Amygdala (tissue), 56 donors: ENCODE data around the gene LDLRAD4.

Source experiments
- DNase-seq, 56 donors: peaks; one replicate each; lab custom pipeline; 2025; lab: John Stamatoyannopoulos, UW

LDLRAD4 gene

GRCh38 chr18:13491138-13491537 is 272.6 kb downstream of the LDLRAD4 start:
- no peak for DNase-seq

DNA sequence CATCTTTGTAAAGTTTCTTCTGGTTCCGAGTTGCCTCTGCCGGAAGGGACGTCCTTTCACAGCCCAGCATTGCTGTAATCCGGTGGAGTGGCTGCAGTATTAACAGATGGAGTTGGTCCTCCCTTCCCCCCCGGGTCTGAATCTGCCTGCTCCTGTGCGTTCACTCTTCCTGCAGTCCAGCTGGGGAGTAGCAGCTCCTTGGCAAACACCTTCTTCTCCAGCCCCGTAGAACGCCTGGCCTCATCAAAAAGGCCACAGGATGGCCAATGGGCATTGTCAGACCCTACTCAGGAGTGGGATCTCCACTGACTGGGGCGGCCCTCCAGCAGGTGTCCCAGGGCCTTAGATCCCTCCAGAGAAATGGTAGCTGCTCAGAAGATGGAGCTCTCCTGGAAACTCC is 273.8 kb downstream of the LDLRAD4 start:
- DNase-seq: no peak

- no peak for DNase-seq
These were observed 274.5 kb downstream of the LDLRAD4 start for GRCh38 chr18:13493079-13493478.

GRCh38 chr18:13493725-13494124 is 275.2 kb downstream of the LDLRAD4 start:
- DNase-seq: no peak

DNA sequence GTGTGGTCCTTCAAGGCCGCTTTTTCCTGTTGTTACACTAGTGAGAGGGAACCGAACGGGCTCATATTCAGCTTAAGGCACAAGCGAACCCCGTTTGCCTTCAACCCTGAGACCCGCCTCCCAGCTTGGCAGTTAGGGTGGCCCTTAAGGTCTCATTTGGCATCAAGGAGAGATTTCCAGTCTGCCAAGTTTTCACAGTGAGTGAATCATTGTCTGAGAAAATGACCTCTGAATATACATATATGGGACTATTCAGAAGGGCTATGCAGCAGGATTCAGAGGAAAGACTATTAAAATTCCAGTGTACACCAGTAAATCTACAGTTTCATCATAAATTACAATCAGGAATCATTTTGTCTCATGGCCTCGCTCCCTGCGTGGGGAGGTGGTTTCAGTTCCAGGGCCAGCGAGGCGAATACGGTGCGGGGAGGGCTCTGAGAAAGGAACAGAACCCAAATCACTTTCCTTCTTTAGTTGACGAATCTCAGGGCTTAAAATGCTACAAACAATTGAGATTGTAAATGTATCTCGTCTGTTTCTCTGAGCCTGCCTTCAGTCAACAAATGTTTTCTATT is 276.4 kb downstream of the LDLRAD4 start:
- DNase-seq: peak in 2 of 56 donors; percentile 12 to 14

GRCh38 chr18:13495961-13496360 is 277.4 kb downstream of the LDLRAD4 start:
- no peak for DNase-seq

DNA sequence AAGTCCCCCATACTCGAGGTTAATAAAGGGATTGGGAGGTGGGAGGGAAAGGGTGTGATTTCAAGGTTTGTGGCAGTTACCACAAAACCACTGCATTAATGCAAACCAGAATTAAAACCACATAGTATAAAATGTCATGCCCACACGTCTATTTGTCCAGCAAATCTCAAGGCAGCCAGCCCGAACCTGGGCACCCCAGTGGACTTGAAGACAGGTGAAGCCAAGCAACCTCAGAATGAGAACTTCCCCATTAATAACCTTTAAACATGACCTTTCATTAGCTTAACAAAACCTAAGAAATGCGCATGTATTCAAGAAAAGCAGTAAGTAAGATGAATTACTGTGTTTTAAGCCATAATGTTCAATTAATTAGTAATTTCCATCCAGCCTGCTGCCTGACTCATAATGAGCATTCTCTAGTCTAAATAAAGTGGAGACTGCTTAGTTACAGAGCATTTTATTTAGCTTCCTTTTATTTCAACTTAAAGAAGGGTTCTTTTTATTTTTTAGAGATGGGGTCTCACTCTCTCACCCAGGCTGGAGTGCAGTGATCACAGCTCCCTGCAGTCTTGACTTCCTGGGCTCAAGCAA is 278.2 kb downstream of the LDLRAD4 start:
- no peak for DNase-seq

GRCh38 chr18:13499803-13500202 is 281.2 kb downstream of the LDLRAD4 start:
- no peak for DNase-seq

- peak in 19 of 56 donors; percentile 4 to 50 (median 15) for DNase-seq
These were observed 281.8 kb downstream of the LDLRAD4 start for GRCh38 chr18:13500227-13500865.

GRCh38 chr18:13500869-13501542 is 282.4 kb downstream of the LDLRAD4 start:
- DNase-seq: peak in 24 of 56 donors; percentile 3 to 57 (median 20)

DNA sequence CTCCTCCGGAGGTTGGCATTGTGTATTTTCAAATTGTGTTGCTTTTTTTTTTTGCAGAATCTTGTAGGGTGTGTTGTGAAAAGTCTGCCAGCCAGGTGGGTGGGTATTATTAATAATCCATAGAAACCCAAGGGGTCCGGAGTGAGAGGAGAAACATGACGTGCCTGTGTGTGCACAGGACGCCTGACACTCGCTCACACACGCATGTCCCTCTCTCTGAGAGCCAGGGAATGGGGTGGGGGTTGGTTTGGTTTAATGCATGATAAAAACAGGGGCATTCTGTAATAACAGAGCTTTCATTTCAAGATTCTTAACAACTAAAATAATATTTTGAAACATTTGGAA is 283.0 kb downstream of the LDLRAD4 start:
- no peak for DNase-seq

GRCh38 chr18:13501891-13502290 is 283.3 kb downstream of the LDLRAD4 start:
- DNase-seq: no peak

- DNase-seq: no peak
These were observed 284.0 kb downstream of the LDLRAD4 start for GRCh38 chr18:13502585-13502984.

- no peak for DNase-seq
These were observed 285.3 kb downstream of the LDLRAD4 start for GRCh38 chr18:13503836-13504235.

GRCh38 chr18:13505780-13506345 is 287.3 kb downstream of the LDLRAD4 start:
- no peak for DNase-seq

GRCh38 chr18:13510594-13510993 is 292.0 kb downstream of the LDLRAD4 start:
- DNase-seq: no peak

DNA sequence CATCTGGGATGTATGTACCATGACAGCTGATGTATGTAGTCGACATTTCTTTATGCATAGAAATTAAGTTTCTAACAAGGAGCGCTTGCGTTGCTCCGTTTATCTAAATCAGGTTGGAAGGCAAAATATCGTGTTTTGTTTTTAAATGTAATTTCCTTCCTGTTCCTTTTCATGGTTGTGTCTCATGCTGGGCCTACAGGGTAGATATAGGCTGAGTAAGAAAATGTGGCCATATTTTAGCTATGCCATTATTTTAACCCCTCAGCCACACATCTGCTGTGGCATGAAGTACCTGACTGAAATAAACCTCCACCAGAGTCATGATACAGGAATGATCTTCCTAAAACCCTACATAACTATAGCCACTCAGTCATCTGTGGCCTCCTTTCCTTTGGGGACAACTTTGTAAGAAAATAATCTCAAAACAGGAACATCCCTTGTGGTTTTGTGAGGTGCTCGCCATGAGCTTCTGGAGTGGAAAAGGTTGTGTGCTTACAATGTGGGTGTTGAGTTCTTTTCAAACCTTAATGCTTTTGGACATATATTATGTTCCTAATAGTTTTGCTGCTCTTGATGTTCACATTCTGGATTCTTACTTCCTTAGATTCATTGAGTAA is 293.5 kb downstream of the LDLRAD4 start:
- DNase-seq: no peak

DNA sequence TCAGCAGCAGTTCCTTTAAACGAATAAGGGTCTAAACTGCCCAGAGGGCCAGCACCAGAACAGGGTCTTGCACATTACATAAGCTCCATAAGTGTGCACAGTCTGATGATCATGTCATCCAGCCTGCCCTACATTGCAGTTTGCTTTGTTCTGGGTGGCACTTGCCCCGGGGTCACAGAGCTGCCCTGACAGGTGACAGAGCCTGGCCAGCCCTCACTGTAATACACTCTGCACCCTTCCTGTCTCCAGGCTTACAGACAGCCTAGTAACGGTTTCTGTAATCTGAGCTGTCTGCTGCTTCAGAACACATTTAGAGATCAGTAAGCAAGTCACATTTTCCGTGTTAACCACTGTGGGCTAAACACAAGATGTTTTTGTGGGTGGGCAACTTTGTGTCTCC is 294.5 kb downstream of the LDLRAD4 start:
- DNase-seq: no peak

DNA sequence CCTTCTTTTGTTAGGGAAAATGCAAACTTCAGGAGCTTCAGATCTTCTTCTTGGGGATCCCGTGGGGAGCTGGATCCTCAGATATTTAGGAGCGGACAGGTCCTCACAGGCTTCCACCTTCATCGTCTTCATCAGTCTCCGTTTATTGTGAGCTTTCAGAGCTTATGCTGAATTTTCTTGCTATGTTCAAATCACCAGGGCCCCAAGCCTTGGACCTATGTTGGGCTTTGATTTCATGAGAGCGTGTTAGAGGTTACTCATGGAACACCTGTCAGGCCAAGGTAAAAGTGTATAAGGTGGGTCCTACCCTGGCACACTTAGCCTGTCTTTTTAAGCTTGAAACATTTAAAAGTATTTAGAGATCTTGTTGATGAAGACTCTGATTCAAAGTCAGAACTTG is 294.9 kb downstream of the LDLRAD4 start:
- no peak for DNase-seq

DNA sequence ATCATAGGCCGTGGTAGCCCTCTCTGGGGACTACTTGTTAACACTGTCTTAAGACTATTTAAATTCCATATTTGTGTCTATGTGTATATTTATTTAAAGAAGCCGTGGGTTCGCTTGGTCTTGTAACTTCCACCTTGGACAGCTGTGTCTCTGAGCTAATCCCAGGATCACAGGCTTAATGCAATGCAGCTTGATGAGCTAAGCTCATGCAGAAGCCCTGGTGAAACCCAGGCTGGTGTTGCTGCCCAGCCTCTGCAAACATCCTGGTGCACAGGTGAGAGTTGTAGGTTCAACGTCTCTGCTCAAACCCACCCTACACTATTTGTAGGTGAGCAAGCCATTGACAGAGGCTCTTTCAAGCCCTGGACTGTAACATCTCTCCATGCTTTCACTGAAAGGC is 296.0 kb downstream of the LDLRAD4 start:
- no peak for DNase-seq

- DNase-seq: no peak
These were observed 298.3 kb downstream of the LDLRAD4 start for GRCh38 chr18:13516855-13517254.
